NT2/D1 (cell line): ENCODE results near the gene PCSK2.

ENCODE experiments used
- SUZ12 ChIP-seq: IDR thresholded peaks from 2 replicates; pipeline ENCODE4 v1.6.1; 2011; ENCODE audit not compliant: insufficient read length, insufficient read depth; ENCODE audit errors: extremely low read depth
- YY1 ChIP-seq: IDR thresholded peaks from 2 replicates; pipeline ENCODE4 v1.6.1; 2011; ENCODE audit not compliant: insufficient read length, insufficient read depth
- ZNF274 ChIP-seq: IDR thresholded peaks from 2 replicates; pipeline ENCODE4 v1.6.1; 2011; ENCODE audit warnings: mild to moderate bottlenecking, low read depth, low read length

GRCh38 chr20:17461941-17462340 is 235.1 kb downstream of the PCSK2 start:
- TF ChIP-seq YY1 (no peak), ZNF274 (no peak), SUZ12 (no peak)
